OCI-LY7 (cell line): ENCODE measurements around the gene TMEM258.

ENCODE experiments used
- CTCF ChIP-seq: fragments of 200-600 bp; sonication (generic); conservative IDR thresholded peaks from 2 replicates; pipeline ENCODE4 v1.5.1; 2014; ENCODE audit warnings: mild to moderate bottlenecking, antibody characterized with exemption, low read length, moderate library complexity, mixed read lengths
- EZH2phosphoT487 ChIP-seq: fragments of 200-600 bp; sonication (generic); IDR thresholded peaks from 2 replicates; pipeline ENCODE4 v1.6.1; 2018; ENCODE audit warnings: low read depth, borderline replicate concordance, mild to moderate bottlenecking, mixed run types, antibody characterized with exemption, low read length, moderate library complexity, mixed read lengths

- TF ChIP-seq CTCF, result no peak
- TF ChIP-seq EZH2phosphoT487, result no peak
These were observed 27.7 kb downstream of the TMEM258 start for GRCh38 chr11:61764606-61765260.
